Large intestine (tissue), 3 donors: ENCODE data around the gene SCPEP1. TPM values are rescaled to one million over a fixed set of nuclear protein-coding genes. Genes with fewer than 3 reads are reported as not detected.
"Not testable (repeated sequence)": the region's sequence is repeated elsewhere in the genome, so short reads cannot be mapped to it uniquely, and the experiment has no call there.

Experiments used
- DNase-seq, 2 donors: peaks; one replicate each; pipeline versions ENCODE4 v3.0.0 to v3.0.0-alpha.2; 2013
- H3K27ac ChIP-seq: one replicate; pipeline ENCODE4 v1.5.1; 2013; ENCODE audit warnings: low read length
- H3K27me3 ChIP-seq: 2 replicates; pipeline ENCODE4 v1.6.1; 2013; ENCODE audit warnings: low read length; ENCODE audit not compliant: control insufficient read depth, insufficient read depth
- H3K36me3 ChIP-seq: 2 replicates; pipeline ENCODE4 v1.6.1; 2013; ENCODE audit warnings: low read length; ENCODE audit not compliant: control insufficient read depth, insufficient read depth
- H3K4me1 ChIP-seq: one replicate; pipeline ENCODE4 v1.6.1; 2013; ENCODE audit warnings: low read length; ENCODE audit not compliant: control insufficient read depth, insufficient read depth
- H3K4me3 ChIP-seq: one replicate; pipeline ENCODE4 v1.5.1; 2013; ENCODE audit warnings: low read length
- H3K9me3 ChIP-seq: one replicate; pipeline ENCODE4 v1.6.1; 2013; ENCODE audit warnings: mild to moderate bottlenecking, low read depth, low read length, moderate library complexity; ENCODE audit not compliant: control insufficient read depth
- WGBS: methylation state at CpG from one replicate; pipeline ENCODE4 v1.1.5; 2013; ENCODE audit warnings: low lambda C conversion rate; ENCODE audit not compliant: insufficient coverage; 5-methylcytosine and 5-hydroxymethylcytosine counted together
- polyA plus RNA-seq: library from polyadenylated mRNA; unstranded; fragments of 120-200 nt; gene quantifications from one replicate; pipeline ENCODE4 v1.2.1, GENCODE V29; 2013

SCPEP1 gene
- polyA plus RNA-seq, 1 donor = 323 TPM

- peak within 1 kb of the TSS; percentile 87 for H3K4me3 ChIP-seq
- 74% methylated on average over 3 of the region's 59 CpGs for WGBS
- no peaks in the 10 kb centered on the region for H3K9me3 ChIP-seq
- H3K27ac ChIP-seq = peak within 1 kb of the TSS; percentile 93
- H3K27me3 ChIP-seq = no peaks in the 10 kb centered on the region
- no peaks in the 10 kb centered on the region for H3K36me3 ChIP-seq
- H3K4me1 ChIP-seq = peaks cover 14% of the 10 kb centered on the region
- peak; percentile 89 to 94 for DNase-seq
Observed at GRCh38 chr17:56960596-56961538, 17.1 kb upstream of the SCPEP1 start, which contains the start of gene COIL. COIL (minus strand) TSS chr17:56961050; CDS start chr17:56961019, 31 bp downstream.

DNA sequence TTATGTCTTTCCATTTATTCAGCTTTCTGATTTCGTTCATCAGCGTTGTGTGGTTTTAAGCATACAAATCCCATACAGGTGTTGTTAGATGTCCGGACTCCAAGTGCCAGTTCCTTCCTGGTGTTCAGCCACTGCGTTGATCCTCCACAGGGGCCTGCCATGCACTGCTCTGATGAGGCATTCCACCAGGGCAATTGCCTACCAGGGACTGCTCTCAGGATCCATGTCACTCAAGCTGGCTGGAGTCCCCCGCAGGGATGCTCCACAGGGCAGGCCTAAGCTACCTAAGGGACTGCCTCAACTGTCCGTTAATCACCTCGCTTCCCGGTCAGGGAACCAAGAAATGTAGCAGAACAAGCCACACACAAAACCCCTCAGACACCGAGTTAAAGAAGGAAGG is 12.7 kb upstream of the SCPEP1 start:
- not testable (repeated sequence) for H3K36me3 ChIP-seq, H3K9me3 ChIP-seq, H3K4me3 ChIP-seq, H3K27me3 ChIP-seq, H3K4me1 ChIP-seq
- peak in 1 of 2 donors; percentile 24 for DNase-seq
- H3K27ac ChIP-seq = peak overlapping the region; percentile 16
- WGBS = no CpG with 5 or more reads among the region's 9 CpGs

- H3K9me3 ChIP-seq, H3K4me3 ChIP-seq, H3K36me3 ChIP-seq, H3K4me1 ChIP-seq, H3K27me3 ChIP-seq: not testable (repeated sequence)
- no CpG with 5 or more reads among the region's 6 CpGs for WGBS
- peak in 1 of 2 donors; percentile 54 for DNase-seq
- peak overlapping the region; percentile 16 for H3K27ac ChIP-seq
Observed at GRCh38 chr17:56965681-56966080, 12.2 kb upstream of the SCPEP1 start.

DNA sequence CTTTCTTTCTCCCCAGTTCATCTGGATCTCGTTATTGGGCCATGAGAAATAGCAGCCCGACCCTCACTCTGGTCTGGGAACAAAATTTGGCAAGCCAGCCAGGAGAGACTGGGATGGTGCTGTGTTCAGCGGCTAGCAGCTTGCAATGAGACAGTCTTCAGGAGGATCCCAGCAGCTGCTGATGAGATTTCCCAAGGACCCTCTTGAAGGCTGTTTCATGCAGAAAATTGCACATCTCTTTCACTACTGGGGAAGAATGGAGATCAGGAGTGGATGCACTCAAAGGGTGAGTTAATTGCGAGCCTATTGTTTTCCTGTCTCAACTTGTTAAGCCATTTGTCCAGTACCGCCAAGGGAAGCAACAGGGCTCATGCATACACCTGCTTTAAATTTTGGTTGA is 11.6 kb upstream of the SCPEP1 start:
- DNase-seq = peak in 1 of 2 donors; percentile 26
- H3K4me3 ChIP-seq = no peak overlapping the region
- H3K9me3 ChIP-seq = peaks cover 5% of the 10 kb centered on the region
- peaks cover 5% of the 10 kb centered on the region for H3K4me1 ChIP-seq
- WGBS = no CpG with 5 or more reads among the region's 5 CpGs
- H3K27me3 ChIP-seq = no peaks in the 10 kb centered on the region
- H3K36me3 ChIP-seq = no peaks in the 10 kb centered on the region
- no peak overlapping the region for H3K27ac ChIP-seq

DNA sequence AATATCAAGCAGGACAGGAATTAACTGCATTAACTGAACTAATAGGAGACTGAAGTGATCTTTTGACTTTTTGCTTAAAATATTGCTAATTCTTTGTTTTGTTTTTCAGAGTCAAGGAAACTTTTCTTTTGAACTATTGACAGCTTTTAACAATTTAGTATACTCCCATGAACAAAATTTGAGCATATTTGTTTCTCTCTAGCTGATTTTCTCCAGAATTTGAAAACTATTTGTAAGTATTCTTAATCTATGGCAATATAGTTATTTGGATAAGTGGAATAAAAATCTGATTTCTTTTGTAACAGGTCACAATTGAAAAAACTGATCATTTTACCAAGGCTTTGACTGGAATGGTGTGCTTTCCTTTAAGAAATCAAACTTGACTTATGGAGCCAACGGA is 7.0 kb upstream of the SCPEP1 start:
- H3K36me3 ChIP-seq = no peaks in the 10 kb centered on the region
- H3K9me3 ChIP-seq = peaks cover 5% of the 10 kb centered on the region
- H3K27ac ChIP-seq = no peak overlapping the region
- no peaks in the 10 kb centered on the region for H3K27me3 ChIP-seq
- no CpG with 5 or more reads among the region's 1 CpG for WGBS
- DNase-seq = no peak
- peaks cover 4% of the 10 kb centered on the region for H3K4me1 ChIP-seq
- no peak overlapping the region for H3K4me3 ChIP-seq

- no peaks in the 10 kb centered on the region for H3K27me3 ChIP-seq
- H3K9me3 ChIP-seq = peaks cover 5% of the 10 kb centered on the region
- peak overlapping the region; percentile 46 for H3K27ac ChIP-seq
- H3K4me3 ChIP-seq = no peak overlapping the region
- DNase-seq = peak in 1 of 2 donors; percentile 31
- H3K36me3 ChIP-seq = no peaks in the 10 kb centered on the region
- whole genome bisulfite sequencing = 80% methylated on average over 1 of the region's 7 CpGs
- H3K4me1 ChIP-seq = peaks cover 9% of the 10 kb centered on the region
Observed at GRCh38 chr17:56972111-56972730, 5.7 kb upstream of the SCPEP1 start.

GRCh38 chr17:56973520-56973919 is 4.4 kb upstream of the SCPEP1 start:
- peak in 1 of 2 donors; percentile 60 for DNase-seq
- H3K4me3 ChIP-seq = no peak overlapping the region
- H3K27me3 ChIP-seq = no peaks in the 10 kb centered on the region
- H3K27ac ChIP-seq = no peak overlapping the region
- no peaks in the 10 kb centered on the region for H3K36me3 ChIP-seq
- H3K4me1 ChIP-seq = peaks cover 10% of the 10 kb centered on the region
- H3K9me3 ChIP-seq = peaks cover 5% of the 10 kb centered on the region
- WGBS = no CpG with 5 or more reads among the region's 7 CpGs

DNA sequence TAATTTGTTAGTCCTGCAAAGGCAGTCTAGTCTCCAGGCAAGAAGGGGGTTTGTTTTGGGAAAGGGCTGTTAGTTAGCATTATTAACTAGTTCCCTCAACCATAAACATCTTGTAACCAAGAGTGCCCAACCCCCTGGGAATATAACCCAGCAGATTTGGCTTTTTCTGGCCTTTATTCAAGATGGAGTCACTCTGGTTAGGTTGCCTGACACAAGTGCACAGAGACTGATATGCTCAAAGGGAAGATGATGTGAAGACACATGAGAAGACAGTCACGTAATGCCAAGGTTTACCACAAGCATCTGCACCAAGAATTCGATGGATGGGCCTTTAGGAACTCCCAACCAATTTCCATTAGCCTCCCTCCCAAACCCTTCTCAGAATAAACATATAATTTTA is 3.9 kb upstream of the SCPEP1 start:
- WGBS = no CpG with 5 or more reads among the region's 2 CpGs
- no peak overlapping the region for H3K27ac ChIP-seq
- H3K4me1 ChIP-seq = peaks cover 10% of the 10 kb centered on the region
- peaks cover 5% of the 10 kb centered on the region for H3K9me3 ChIP-seq
- H3K36me3 ChIP-seq = no peaks in the 10 kb centered on the region
- no peaks in the 10 kb centered on the region for H3K27me3 ChIP-seq
- no peak for DNase-seq
- no peak overlapping the region for H3K4me3 ChIP-seq

DNA sequence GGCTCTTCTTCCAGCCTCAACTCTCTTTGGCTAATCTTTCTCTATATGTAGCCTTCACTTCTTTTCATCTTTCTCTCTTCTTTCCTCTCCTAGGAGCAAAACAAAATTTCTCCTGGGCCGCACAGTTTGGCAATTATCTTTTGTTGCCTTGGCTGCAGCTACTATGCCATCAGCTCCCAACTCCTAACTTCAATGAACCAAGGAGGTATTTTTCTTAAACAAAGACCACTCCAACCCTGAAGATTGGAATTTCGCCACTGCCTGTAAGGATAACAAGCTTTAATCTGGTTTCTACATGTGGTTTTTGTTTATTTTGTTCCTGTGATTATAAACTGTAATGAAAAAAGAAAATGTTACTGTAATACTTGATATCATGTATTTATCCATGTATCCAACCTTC is 2.3 kb upstream of the SCPEP1 start:
- Histone ChIP-seq H3K9me3 (peaks cover 3% of the 10 kb centered on the region), H3K36me3 (no peaks in the 10 kb centered on the region), H3K27me3 (no peaks in the 10 kb centered on the region), H3K4me3 (no peak overlapping the region), H3K27ac (no peak overlapping the region), H3K4me1 (peaks cover 20% of the 10 kb centered on the region)
- no peak for DNase-seq
- WGBS = 92% methylated on average over 2 of the region's 2 CpGs

DNA sequence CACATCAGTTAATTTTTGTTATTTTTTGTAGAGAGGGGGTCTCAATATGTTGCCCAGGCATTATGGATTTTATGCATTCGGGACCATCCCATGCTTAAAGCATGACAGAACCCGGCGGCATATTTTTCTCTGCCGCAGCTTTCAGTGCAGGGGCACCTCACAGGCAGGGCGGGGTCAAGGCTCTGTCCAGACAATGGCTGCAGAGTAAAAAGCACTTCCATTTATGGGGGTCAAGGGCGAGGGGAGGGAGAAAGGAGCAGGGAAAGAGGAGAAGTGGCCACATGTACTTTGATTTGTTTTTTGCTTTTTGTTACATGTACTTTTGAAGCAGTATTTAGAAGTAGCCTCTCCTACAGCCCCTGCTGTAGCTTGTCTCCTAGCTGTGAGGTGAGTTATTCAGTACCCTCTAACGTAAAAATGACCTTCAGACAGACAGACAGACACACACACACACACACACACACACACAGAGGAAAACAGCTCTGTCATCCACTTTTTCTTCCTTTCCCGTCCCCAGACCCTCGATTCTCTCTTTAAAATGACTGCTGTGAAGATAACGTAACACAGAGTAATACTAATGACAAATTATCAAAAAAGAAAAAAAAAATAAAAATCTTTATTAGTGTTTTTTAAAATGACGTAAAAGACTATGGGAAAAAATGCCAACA is 856 bp upstream of the SCPEP1 start:
- DNase-seq = no peak
- 13% methylated on average over 1 of the region's 11 CpGs for WGBS
- peaks cover 32% of the 10 kb centered on the region for H3K4me1 ChIP-seq
- H3K4me3 ChIP-seq = peak overlapping the region; percentile 68
- no peaks in the 10 kb centered on the region for H3K27me3 ChIP-seq
- H3K36me3 ChIP-seq = peaks cover 11% of the 10 kb centered on the region
- H3K27ac ChIP-seq = no peak overlapping the region
- no peaks in the 10 kb centered on the region for H3K9me3 ChIP-seq
